ENCODE results near the gene SLC9A3. TPM values are rescaled to one million over a fixed set of nuclear protein-coding genes. Genes with fewer than 3 reads are reported as not detected.
A peak's percentile ranks its signal among the peaks of the same experiment; 100 is the strongest.

SLC9A3 gene
- total RNA-seq, 4 donors from 2014 or later = 5.9 to 8.2 (median 7.6) TPM

- H3K4me3 ChIP-seq (replicated peaks in 1 of 3) = no peak overlapping the region
- intact Hi-C loops (cut with DNase I) = no loop called here
- H3K36me3 ChIP-seq = peaks cover 44 to 51% of the 10 kb centered on the region in 2 donors
- DNase-seq = peak in 1 of 2 donors; percentile 1
- H3K27ac ChIP-seq = no peak overlapping the region
- H3K4me1 ChIP-seq = peaks cover 0 to 2% of the 10 kb centered on the region in 2 donors
- 78 to 88% methylated on average over 18 of the region's 18 CpGs for WGBS, 2 donors
- no peaks in the 10 kb centered on the region for H3K9me3 ChIP-seq
- H3K27me3 ChIP-seq = no peaks in the 10 kb centered on the region
- TF ChIP-seq POLR2A (IDR thresholded peaks at IDR 0.05) = no peak
Observed at GRCh38 chr5:463952-464351, 60.3 kb downstream of the SLC9A3 start.

- no peak overlapping the region for H3K27ac ChIP-seq
- H3K9me3 ChIP-seq = no peaks in the 10 kb centered on the region
- H3K4me3 ChIP-seq (replicated peaks in 1 of 3) = no peak overlapping the region
- DNase-seq = no peak
- intact Hi-C loops (cut with DNase I) = no loop called here
- H3K4me1 ChIP-seq = peaks cover 0 to 6% of the 10 kb centered on the region in 2 donors
- H3K36me3 ChIP-seq = peaks cover 46 to 51% of the 10 kb centered on the region in 2 donors
- TF ChIP-seq POLR2A (IDR thresholded peaks at IDR 0.05) (no peak), CTCF (IDR thresholded peaks at IDR 0.05) (no peak)
- 80 to 82% methylated on average over 7 of the region's 7 CpGs for WGBS, 2 donors
- H3K27me3 ChIP-seq = no peaks in the 10 kb centered on the region
Observed at GRCh38 chr5:463301-463700, 60.9 kb downstream of the SLC9A3 start.

- 91 to 95% methylated on average over 24 of the region's 24 CpGs for WGBS, 2 donors
- peaks cover 56 to 58% of the 10 kb centered on the region in 2 donors for H3K36me3 ChIP-seq
- H3K27me3 ChIP-seq = no peaks in the 10 kb centered on the region
- H3K4me3 ChIP-seq (replicated peaks in 1 of 3) = no peak overlapping the region
- H3K9me3 ChIP-seq = no peaks in the 10 kb centered on the region
- no peak overlapping the region for H3K27ac ChIP-seq
- no peak for DNase-seq
- TF ChIP-seq CTCF (IDR thresholded peaks at IDR 0.05) (no peak), POLR2A (IDR thresholded peaks at IDR 0.05) (no peak)
- H3K4me1 ChIP-seq = peaks cover 0 to 6% of the 10 kb centered on the region in 2 donors
- intact Hi-C loops (cut with DNase I) = no loop called here
Observed at GRCh38 chr5:462051-462481, 62.2 kb downstream of the SLC9A3 start.

- no peak for DNase-seq
- H3K9me3 ChIP-seq = no peaks in the 10 kb centered on the region
- H3K36me3 ChIP-seq = peaks cover 53 to 54% of the 10 kb centered on the region in 2 donors
- H3K27me3 ChIP-seq = no peaks in the 10 kb centered on the region
- H3K27ac ChIP-seq = no peak overlapping the region
- WGBS, 2 donors = 84 to 100% methylated on average over 7 to 8 of the region's 8 CpGs
- H3K4me1 ChIP-seq = peaks cover 0 to 6% of the 10 kb centered on the region in 2 donors
- no peak overlapping the region for H3K4me3 ChIP-seq (replicated peaks in 1 of 3)
- no peak for TF ChIP-seq POLR2A (IDR thresholded peaks at IDR 0.05)
- TF ChIP-seq CTCF (IDR thresholded peaks at IDR 0.05) = no peak
- intact Hi-C loops (cut with DNase I) = no loop called here
Observed at GRCh38 chr5:460273-460625, 64.0 kb downstream of the SLC9A3 start.

GRCh38 chr5:459562-460272, 64.5 kb downstream of the SLC9A3 start:
- DNase-seq = no peak
- no peaks in the 10 kb centered on the region for H3K9me3 ChIP-seq
- TF ChIP-seq POLR2A (IDR thresholded peaks at IDR 0.05) (no peak), CTCF (IDR thresholded peaks at IDR 0.05) (no peak)
- H3K36me3 ChIP-seq = peaks cover 48 to 49% of the 10 kb centered on the region in 2 donors
- intact Hi-C loops (cut with DNase I) = no loop called here
- no peaks in the 10 kb centered on the region for H3K27me3 ChIP-seq
- H3K4me3 ChIP-seq (replicated peaks in 1 of 3) = no peak overlapping the region
- H3K27ac ChIP-seq = no peak overlapping the region
- WGBS, 2 donors = 95 to 96% methylated on average over 24 of the region's 24 CpGs
- peaks cover 0 to 6% of the 10 kb centered on the region in 2 donors for H3K4me1 ChIP-seq
